A673 (cell line): ENCODE measurements around the gene RPS6KL1.

Source experiments
- CTCF ChIP-seq: fragments of 300-800, 200-600 bp; sonication (generic); conservative IDR thresholded peaks from 2 replicates; pipeline ENCODE4 v1.5.1; 2017; ENCODE audit warnings: low read depth, mild to moderate bottlenecking, antibody characterized with exemption, low read length, moderate library complexity, mixed read lengths
- EZH2 ChIP-seq: fragments of 200-600 bp; sonication (generic); IDR thresholded peaks from 2 replicates; pipeline ENCODE4 v1.6.1; 2017; ENCODE audit warnings: borderline replicate concordance, low read depth, mild to moderate bottlenecking, mixed read lengths, antibody characterized with exemption, low read length; ENCODE audit not compliant: poor library complexity, severe bottlenecking

- TF ChIP-seq CTCF (no peak), EZH2 (no peak)
Observed at GRCh38 chr14:74942181-74942580, 19.1 kb upstream of the RPS6KL1 start.
